Pons (tissue), 1 donor: ENCODE data around the gene PHLPP2.

ENCODE experiments used
- DNase-seq: peaks from one replicate; pipeline ENCODE4 v3.0.0-alpha.2; 2016; ENCODE audit warnings: low spot score

The PHLPP2 gene, protein sequence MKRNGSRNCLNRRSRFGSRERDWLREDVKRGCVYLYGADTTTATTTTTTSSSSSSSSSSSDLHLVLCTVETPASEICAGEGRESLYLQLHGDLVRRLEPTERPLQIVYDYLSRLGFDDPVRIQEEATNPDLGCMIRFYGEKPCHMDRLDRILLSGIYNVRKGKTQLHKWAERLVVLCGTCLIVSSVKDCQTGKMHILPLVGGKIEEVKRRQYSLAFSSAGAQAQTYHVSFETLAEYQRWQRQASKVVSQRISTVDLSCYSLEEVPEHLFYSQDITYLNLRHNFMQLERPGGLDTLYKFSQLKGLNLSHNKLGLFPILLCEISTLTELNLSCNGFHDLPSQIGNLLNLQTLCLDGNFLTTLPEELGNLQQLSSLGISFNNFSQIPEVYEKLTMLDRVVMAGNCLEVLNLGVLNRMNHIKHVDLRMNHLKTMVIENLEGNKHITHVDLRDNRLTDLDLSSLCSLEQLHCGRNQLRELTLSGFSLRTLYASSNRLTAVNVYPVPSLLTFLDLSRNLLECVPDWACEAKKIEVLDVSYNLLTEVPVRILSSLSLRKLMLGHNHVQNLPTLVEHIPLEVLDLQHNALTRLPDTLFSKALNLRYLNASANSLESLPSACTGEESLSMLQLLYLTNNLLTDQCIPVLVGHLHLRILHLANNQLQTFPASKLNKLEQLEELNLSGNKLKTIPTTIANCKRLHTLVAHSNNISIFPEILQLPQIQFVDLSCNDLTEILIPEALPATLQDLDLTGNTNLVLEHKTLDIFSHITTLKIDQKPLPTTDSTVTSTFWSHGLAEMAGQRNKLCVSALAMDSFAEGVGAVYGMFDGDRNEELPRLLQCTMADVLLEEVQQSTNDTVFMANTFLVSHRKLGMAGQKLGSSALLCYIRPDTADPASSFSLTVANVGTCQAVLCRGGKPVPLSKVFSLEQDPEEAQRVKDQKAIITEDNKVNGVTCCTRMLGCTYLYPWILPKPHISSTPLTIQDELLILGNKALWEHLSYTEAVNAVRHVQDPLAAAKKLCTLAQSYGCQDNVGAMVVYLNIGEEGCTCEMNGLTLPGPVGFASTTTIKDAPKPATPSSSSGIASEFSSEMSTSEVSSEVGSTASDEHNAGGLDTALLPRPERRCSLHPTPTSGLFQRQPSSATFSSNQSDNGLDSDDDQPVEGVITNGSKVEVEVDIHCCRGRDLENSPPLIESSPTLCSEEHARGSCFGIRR (N-terminal part only)

DNA sequence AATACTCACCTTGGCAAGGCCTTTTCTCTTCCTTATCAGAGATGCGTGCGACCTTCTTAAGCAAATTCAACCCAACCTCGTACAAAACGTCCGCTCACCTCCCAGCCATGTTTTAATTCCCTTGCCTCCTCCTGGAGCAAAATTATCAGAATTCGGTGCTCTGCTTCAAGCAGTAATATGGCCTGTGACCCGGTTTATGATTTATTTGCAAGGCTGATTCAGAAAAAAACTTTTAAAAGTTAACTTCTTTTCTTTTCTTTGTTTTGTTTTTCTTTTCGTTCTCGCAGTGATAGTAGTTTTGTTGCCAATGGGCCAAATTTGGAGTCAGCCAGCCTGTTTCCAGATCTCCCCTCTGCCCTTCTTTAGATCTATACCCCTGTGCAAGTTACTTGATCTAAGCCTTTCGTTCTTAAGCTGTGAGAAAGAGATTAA lies at the start of gene PHLPP2:
TSS of gene PHLPP2 (minus strand) at position 382 of the 432 bp plus-strand sequence. CDS start 9,906 bp downstream, outside the sequence.
- DNase-seq, result no peak

DNA sequence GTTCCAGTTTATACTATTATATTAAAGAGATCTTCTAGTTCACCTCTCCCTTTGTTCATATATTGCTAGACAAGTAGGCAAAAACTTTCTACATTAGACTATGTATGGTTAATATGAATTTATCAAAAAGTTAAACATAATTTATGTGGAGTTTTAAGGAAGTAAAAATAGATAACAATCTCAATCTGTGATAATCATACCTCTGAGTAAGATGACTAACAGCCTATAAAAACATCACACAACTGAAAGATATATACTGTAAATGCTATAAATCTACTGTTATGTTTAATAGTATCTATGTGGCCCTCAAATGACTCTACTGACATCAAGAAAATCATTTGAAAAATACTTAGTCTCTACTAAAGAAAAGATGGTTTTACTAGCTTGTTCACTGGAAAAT lies 47.1 kb upstream of the PHLPP2 start:
- no peak for DNase-seq

DNA sequence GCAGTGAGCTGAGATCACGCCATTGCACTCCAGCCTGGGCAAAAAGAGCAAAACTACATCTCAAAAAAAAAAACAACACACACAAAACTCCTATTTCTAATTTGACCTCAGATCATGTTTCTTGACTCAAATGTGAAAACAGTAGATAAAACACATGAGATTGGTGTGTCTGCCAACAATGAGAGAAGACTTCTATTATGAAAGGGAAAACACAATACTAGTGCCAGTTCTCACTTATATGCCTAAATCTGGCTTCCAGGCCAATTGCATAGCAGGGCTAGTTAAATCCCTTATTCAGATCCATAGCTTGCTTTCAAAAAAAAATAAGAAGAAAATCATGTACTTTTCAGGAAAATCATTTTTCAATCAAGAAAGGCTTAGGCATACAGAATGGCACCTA lies 44.7 kb upstream of the PHLPP2 start:
- DNase-seq, result peak; percentile 78

DNA sequence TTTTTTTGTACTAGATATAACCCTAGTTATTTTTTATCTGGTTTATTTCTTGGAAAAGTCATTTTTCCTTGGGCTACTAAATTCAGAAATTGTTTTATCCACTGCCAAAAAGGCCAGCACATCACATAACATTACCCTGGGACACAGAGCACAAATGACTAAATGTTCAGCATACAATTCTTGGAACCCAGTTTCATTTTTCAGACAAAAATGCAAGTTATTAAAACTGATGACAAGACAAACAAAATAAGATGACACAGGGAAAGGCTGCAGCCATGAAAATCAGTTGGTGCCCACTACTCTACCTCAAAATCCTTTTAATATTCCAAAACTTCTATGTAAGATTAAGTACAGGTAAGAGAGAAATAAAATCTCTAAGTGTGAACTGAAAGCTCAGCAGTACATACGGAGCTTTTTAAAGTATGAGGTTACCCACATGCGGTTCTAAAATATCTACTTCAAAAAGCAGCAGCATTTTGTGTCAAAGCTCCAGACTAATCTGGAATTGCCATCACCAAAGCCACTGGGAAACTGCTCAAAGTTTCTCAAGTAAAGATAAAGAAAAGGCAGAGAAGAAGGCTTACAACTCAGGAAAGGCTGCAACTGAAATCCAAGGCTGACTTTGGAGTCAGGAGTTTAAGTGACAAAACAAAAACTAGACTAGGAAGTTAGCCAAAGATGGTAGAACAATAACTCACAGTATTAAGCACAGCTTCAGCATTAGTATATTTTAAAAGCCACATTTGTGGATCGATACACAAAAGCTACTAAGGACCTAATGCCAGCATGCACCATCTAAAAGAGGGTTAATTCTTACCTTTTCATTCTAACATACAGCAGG lies 42.8 kb upstream of the PHLPP2 start:
- DNase-seq, result peak; percentile 82

DNA sequence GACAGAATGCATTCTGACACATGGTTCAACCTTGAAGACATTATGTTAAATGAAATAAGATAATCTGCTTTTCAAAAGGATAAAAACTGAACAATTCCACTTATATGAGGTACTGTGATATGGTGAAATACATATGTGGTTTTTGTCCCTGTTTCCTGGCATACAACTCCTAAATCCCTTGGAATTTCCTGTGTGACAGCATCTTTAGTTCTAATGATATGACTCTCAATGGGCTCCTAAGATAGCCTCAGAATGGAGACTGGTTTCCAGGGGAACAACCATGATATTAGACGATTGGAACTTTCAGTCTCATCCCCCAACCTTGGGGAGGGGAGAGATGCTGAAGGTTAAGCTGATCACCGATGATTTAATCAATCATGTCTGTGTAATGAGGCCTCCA lies 37.7 kb upstream of the PHLPP2 start:
- no peak for DNase-seq

DNA sequence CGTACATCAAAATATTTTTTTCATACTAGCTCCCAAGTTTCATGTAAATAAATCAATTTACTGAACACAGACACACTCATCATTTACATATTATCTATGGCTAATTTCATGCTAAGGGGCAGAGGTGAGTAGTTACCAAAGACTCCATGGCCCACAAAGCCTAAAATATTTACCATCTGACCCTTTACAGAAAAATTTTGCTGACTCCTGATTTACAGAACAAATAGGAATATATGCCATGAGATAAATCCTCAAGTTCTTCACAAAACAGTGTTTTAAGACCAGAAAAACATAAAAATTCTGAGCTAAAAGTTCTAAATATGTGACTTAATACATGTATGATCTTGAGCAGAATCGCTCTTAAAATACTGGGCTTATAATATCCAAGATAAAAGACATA lies 36.6 kb upstream of the PHLPP2 start:
- DNase-seq, result no peak

DNA sequence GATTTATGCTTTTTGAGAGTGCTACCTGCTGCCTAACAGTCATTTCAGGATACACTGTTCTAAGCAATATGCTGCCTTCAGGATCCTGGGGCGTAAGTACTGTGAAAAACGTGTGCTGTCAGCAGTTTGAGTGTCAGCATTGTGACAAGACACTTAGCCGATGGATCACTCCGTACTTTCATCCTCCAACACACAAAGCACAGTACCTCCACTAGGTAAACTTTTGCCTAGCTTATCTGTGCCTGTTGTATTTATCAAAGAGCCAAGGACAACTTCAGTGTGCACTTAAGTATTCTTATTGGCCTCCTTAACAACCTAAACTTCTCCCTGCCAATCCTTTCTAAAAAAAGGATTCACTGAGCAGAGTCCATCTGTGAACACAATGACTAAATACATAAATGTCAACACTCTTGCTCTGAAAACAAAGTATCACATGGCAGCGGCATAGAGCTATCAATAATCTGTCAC lies 33.8 kb upstream of the PHLPP2 start:
- DNase-seq, result peak; percentile 15

DNA sequence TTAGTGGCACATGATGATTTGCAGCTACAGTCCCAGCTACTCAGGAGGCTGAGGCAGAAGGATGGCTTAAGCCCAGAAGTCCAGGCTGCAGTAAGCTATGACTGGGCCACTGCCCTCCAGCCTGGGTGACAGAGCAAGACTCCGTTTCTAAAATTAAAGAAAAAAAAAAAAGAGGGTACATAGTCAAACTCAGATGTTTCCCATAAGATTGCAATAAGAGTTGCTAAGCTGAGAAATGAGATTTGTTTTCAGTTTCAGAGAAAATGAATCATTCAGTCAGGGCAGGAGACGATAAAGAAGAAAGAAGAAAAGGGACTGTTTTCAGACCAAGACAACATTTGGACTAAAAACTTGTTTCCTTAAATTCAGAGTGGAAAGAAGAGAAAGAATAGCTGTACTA lies 30.2 kb upstream of the PHLPP2 start:
- no peak for DNase-seq

DNA sequence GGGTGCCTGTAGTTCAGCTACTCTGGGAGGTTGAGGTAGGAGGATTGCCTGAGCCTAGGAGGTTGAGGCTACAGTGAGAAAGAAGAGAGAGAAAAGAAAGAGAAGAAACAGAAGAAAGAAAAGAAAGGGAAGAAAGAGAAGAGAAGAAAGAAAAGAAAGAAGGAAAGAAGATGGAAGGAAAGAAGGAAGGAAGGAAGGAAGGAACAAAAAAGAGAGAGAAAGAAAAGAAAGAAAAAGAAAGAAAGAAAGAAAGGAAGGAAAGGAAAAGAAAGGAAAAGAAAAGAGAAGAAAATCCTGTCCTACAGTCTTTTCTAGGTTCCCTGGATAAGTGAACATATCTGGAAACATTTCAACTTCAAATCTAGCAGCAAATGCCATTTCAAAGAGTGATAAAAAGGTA lies 29.6 kb upstream of the PHLPP2 start:
- no peak for DNase-seq

DNA sequence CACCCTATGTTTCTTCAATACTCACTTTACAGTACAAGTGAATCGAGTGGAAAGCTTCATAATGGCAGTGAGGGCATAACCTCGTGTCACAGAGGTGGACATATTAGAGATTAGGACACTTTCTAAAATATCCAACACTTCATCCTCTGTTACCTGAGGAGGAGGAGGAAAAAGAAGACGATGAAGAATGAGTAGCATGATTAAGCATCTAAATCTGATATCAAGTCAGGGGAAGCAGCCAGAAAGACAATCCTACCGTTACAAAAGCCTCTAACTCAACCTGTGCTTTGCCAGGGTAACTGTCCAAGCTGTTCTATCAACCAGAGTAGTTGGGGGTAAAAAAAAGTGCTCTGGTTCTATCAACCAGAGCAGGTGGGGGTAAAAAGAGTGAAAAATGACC lies 23.7 kb upstream of the PHLPP2 start:
- DNase-seq, result no peak

DNA sequence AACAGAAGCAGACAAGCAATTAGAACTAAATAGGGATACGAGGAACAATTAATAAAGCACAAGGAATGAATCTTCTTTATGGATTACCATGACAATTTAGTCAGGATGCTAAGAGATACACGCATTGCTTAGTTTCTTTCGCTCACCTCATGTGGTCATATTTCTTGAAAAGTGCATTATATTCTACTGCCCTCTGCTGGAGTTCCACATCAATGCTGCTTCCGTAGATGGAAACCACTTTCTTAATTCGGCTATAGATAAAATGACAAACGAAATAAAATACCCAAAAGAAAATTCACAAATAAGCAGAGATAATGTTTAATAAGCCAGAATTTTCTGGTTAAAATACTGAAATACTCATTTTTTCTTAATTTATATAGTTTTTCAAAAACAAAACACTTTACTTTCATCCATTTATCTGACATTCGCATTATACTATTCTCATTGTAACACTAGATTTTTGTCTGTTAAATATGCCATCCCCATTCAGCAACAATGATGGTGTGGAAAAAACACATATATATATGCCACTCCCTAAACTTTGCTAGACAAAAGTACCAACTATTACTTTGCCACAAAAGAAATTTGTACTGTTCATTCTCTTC lies 22.0 kb upstream of the PHLPP2 start:
- DNase-seq, result peak; percentile 68

DNA sequence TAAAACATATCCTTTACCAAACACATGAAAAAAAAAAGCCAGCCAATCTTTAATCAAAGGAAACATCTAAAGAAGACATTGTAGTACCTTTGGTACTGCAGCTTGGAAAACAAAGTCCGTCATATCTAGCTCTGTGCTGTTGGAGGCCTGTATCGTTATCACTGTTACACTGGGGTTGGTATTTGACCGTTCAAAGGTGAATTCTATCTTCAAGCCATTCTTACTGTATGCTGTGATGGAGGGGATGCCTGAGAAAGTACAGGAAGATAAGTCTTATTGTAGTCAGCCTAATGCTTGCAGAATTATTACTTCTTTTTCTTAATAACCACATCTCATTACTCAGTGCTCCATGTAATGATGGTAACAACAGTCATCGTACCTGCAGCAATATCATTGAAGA lies 14.4 kb upstream of the PHLPP2 start:
- no peak for DNase-seq

DNA sequence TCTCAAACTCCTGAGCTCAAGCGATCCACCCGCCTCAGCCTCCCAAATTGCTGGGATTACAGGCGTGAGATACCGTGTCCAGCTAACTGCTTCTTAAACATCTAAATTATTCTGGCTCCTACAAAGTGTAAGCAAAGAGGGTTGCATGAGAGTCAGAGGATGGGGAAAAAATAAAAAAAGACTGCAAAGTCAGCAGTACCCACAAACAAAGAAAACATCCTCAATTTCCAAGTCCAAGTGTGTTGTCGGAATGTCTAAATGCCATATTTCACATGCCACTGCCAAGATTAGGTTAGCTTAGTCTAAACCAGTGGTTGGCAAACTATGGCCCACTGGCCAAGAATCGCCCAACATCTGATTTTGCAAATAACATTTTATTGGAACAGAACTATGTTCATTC lies 13.0 kb upstream of the PHLPP2 start:
- DNase-seq, result no peak

DNA sequence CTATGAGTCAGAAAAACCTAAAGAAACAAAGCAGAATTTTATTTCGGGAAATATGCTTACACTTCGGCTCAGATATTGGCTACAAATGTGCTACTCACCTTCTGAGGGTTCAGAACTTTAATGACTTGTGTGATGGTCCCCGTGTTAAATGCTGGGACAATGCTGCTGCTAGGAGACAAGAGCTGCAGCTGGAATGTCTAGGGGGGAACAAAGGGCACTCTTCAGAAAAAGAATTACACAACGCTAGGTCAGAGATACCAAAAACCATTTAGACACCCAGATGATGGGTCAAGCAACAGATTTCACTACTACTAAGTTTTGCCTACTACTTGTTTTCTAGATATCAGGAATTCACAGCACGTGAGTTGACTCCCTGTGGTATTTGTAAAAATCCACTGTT lies 10.0 kb upstream of the PHLPP2 start:
- DNase-seq, result peak; percentile 42

DNA sequence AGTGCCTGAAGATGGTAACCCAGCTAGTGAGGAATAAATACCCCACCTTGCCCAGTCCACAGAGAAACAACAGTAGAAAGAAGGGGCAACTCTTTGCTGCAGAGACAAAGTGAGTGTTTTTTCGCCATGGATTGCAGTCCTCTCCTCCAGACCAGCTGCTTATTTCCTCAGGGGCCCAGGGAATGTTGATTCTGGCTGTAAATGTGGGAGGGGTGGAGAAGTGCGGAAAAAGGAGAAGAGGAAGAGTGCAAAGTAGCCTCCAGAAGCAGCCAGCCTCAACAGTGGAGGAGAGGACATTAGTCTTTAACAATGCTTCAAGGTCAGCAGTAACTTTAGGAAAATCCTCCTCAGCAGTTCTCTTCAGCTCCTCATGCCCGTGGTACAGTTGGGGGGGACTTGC lies 8.1 kb upstream of the PHLPP2 start:
- no peak for DNase-seq

DNA sequence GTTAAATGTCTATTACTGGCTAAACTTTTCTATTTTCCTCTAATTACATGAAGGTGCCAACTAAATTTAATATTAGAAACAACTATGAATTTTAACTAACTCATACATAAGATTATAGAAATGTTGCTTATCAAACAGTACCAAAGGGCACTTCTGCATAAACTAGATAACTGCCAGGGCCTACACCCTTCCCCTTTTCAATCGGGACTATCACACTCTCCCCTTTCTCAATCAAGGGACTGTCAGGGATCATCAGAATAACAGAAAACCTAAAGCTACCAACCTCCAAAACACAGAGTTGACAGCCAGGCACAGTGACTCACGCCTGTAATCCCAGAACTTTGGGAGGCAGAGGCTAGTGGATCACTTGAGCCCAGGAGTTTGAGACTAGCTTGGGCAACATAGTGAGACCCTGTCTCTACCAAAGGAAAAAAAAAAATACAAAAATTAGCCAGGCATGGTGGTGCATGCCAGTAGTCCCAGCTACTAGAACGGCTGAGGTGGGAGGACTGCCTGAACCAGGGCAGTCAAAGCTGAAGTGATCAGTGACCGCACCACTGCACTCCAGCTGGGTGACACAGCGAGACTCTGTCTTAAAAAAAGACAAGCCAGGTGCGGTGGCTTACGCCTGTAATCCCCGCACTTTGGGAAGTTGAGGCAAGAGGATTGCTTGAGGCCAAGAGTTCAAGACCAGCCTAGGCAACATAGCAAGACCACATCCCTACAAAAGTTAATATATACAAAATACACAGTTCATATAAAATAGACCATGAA lies 3.2 kb upstream of the PHLPP2 start:
- DNase-seq, result no peak

DNA sequence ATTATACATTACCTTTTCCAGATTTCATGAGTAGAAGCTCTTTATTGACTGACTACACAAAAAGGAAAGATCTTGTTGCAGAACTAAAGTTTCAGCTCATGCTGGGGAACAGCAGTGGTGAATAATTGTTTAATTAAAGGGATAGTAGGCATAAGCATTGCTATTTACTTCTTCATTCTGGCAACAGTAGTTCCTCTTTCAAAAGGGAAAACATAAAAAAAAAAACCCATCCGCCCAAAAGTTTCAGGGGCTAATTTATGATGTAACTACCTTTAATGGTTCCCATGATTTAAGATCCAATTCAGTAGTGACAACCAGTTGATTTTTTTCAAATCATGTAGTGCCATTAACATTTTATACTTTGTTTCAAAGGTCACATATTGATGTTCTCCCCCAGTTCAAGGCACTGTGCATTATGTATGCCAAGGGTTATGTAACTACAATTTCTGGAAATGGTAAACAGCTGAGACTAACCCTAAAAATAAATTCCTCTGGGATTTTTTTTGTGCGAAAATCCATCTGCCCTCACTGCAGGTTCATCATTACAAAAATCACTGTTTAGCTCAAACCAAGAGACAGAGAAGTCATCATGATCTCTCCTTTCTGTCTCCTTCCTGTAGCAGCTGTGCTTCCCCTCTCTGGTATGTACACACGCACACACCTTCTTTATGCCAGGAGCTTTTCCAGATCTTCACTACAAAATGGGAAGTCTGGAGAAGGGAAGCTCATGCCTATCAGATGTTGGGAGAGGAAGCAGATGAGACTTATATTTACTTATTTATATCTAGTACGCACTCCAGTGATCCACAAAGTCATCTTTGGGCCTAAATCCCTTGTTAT lies 2.2 kb upstream of the PHLPP2 start:
- DNase-seq, result peak; percentile 28

DNA sequence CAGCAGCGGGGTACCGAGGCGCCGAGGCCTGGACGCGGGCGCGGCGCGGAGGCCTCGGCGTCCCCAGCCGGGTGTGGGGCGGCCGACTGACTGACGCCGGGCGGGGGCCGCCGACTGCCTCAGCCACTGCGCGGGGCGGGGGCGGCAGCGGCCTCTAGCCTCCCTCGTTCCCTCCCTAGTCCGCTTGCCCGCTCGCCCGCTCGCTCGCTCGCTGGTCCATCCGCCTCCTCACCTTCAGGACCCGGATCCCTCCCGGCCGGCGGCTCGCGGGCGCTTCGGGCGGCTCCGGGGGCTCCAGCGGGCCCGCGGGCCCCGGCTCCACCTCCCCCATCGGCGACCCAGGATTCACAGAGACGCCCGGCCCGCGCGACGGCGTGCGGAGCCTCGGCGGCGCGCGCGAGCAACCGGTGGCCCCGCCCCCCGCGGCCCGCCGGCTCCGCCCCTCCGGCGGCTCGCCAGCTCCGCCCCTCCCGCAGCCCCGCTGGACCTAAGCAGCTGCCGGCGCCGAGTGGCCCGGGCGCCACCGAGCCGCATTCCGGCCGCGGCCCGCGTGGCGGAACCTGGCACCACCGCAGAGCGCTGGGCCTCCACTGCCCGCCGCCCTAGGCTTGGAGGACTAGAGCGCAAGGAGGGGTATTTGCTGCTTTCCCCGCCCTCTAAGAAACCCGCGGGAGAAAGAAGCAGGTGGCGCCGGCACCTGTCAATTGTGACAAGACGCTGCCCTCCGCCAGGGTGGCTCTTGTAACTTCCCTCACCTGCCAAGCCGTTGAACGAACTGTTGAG lies 773 bp downstream of the PHLPP2 start:
- peak; percentile 69 for DNase-seq
